GM21717 (cell line): ENCODE results near the gene CD151.

ENCODE experiments used
- ATAC-seq: cut with Tn5 transposase; IDR thresholded peaks from one replicate; pipeline ENCODE4 v1.9.1; 2021; ENCODE audit warnings: mild to moderate bottlenecking, moderate library complexity; ENCODE audit not compliant: unreplicated experiment

Gene CD151

GRCh38 chr11:796565-797295 lies 36.0 kb upstream of the CD151 start:
- no peak for ATAC-seq

GRCh38 chr11:797296-798092 lies 35.3 kb upstream of the CD151 start:
- ATAC-seq, result peak; percentile 42

- ATAC-seq, result peak; percentile 41
These were observed 34.5 kb upstream of the CD151 start, which contains the start of gene SLC25A22 for GRCh38 chr11:798093-798713. Gene SLC25A22, minus strand, starts transcription at chr11:798281. Its CDS starts 3,275 bp downstream, at chr11:795006.

GRCh38 chr11:799641-800316 lies 33.0 kb upstream of the CD151 start:
- ATAC-seq, result no peak

- ATAC-seq, result no peak
These were observed 32.3 kb upstream of the CD151 start for GRCh38 chr11:800473-800872.

- no peak for ATAC-seq
These were observed 31.5 kb upstream of the CD151 start for GRCh38 chr11:801097-801780.

GRCh38 chr11:802018-802617 lies 30.6 kb upstream of the CD151 start:
- no peak for ATAC-seq

- ATAC-seq, result no peak
These were observed 29.9 kb upstream of the CD151 start for GRCh38 chr11:802693-803466.

GRCh38 chr11:803467-803742 lies 29.3 kb upstream of the CD151 start:
- no peak for ATAC-seq

- no peak for ATAC-seq
These were observed 28.8 kb upstream of the CD151 start for GRCh38 chr11:803770-804598.

GRCh38 chr11:804599-804964 lies 28.2 kb upstream of the CD151 start:
- ATAC-seq, result no peak

- no peak for ATAC-seq
These were observed 24.1 kb upstream of the CD151 start for GRCh38 chr11:808427-809286.

GRCh38 chr11:809287-810039 lies 23.3 kb upstream of the CD151 start, which contains the start of gene RPLP2:
Gene RPLP2, plus strand, starts transcription at chr11:809967. Its CDS starts 268 bp downstream, at chr11:810235.
- peak; percentile 55 for ATAC-seq

GRCh38 chr11:810040-810567 lies 22.6 kb upstream of the CD151 start:
- peak; percentile 6 for ATAC-seq

GRCh38 chr11:811446-812245 lies 21.1 kb upstream of the CD151 start:
- no peak for ATAC-seq

GRCh38 chr11:812390-812789 lies 20.4 kb upstream of the CD151 start:
- no peak for ATAC-seq
